KG1 (cell line): ENCODE measurements around the gene AIFM3.

Experiments used
- DNase-seq: peaks from one replicate; lab custom pipeline; 2025; lab: John Stamatoyannopoulos, UW

Gene AIFM3

DNA sequence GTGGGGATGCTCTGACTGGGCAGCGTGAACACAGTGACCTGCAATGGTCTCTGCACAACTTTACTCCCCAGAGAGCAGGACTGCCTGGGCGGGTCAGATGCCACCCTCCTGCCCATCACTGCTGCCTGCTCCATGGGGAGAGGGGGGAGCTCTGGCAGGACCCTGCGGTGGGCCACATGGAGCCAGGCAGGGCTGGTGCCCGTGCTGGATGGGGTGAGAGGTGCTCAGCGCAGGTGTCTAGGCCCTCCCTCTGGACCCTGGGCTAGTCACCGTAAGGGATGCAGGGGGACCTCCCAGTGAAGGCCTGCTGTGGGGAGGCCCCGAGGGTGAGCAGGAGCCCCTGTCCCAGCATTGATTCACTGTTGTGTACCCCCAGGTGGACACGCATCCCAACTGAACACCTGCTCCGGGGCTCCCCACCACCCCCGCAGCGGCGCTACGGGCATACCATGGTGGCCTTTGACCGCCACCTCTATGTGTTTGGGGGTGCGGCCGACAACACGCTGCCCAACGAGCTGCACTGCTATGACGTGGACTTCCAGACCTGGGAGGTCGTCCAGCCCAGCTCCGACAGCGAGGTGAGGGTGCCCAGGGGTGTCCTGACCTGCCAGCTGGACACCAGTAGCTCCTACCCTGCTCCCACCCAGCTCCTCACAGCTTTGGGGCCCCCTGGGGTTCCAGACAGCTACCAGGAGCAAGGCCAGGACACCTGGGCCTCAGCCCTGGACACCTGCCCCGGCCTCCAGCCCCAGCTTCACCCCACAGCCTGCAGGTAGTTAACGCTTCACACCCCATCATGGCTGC lies 24.4 kb downstream of the AIFM3 start:
- no peak for DNase-seq

DNA sequence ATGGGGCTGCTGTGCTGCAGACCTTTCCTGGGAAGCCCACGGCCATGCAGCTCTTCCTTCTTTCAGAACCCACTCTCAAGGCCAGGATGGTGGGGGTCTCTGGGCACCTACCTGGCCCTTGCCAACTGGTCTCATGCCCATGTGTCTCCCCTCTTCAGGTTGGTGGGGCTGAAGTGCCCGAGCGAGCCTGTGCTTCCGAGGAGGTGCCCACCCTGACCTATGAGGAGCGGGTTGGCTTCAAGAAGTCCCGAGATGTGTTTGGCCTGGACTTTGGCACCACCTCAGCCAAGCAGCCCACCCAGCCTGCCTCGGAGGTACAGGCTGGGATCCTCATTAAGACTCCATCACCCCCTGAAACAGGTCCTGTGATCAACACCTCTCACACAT lies 25.0 kb downstream of the AIFM3 start:
- no peak for DNase-seq

DNA sequence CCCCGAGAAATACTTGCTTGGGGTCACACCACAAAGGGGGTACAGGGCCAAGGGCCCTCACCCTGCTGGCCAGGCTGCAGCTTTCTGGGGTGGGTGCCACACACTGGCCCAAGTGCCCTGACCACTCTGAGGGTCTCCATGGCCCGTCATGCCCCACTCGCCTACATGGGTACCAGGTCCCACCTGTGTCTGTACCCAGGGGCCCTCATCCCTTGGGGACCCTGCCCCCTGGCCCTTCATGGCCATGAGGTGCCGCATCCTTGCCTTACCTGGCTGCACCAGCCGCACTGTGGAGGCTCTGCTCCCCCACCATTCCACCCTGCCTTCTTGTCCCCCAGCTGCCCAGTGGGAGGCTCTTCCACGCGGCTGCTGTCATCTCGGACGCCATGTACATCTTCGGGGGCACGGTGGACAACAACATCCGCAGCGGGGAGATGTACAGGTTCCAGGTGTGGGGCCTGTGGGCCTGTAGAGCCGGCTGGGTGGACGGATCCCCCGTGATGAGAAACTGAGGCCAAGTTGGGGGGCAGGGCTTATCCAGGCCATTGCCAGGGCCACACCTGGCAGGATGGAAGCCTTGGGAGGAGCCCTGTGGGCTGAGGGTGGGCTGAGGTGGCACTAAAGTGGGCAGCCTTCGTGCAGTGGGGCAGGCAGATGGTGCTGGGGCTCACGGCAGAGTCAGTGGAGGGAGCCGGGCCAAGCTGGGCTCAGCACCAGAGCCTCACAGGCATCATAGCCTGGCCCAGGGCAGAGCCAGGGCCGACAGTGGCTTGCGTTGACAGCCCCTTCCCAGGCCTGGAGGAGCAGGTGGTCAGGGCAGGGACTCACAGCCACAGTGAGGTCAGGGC lies 25.6 kb downstream of the AIFM3 start:
- no peak for DNase-seq

DNA sequence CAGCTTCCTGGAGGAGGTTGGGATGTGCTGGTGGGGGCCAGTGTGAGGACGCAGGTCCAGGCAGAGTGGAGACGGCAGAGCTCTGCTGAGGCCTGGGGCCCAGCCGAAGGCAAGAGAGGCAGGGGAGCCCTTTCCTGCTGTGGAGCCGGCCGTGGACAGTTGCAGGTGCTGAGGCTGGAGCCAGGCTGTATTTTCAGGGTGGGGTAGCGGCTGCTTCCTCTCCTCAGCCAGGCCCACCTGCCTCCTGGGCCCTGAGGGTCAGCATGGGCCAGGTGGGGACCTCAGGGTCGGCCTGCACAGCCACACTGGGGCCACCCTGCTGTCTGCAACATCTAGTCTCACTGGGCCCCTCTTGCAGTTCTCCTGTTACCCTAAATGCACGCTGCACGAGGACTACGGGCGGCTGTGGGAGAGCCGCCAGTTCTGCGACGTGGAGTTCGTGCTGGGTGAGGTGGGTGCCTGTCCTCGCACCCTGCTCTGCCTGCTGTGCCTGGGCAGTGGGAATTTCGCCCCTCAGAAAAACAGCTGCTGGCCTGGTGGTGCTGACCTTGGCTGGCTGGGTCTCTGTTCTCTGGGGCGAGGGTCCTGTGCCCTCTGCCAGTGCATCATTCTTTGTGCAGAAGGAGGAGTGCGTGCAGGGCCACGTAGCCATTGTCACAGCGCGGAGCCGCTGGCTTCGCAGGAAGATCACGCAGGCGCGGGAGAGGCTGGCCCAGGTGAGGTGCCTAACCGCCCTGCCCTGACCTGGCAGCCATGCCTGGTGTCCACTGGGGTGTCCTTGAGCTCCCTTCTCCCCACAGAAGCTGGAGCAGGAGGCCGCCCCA lies 26.5 kb downstream of the AIFM3 start:
- no peak for DNase-seq

DNA sequence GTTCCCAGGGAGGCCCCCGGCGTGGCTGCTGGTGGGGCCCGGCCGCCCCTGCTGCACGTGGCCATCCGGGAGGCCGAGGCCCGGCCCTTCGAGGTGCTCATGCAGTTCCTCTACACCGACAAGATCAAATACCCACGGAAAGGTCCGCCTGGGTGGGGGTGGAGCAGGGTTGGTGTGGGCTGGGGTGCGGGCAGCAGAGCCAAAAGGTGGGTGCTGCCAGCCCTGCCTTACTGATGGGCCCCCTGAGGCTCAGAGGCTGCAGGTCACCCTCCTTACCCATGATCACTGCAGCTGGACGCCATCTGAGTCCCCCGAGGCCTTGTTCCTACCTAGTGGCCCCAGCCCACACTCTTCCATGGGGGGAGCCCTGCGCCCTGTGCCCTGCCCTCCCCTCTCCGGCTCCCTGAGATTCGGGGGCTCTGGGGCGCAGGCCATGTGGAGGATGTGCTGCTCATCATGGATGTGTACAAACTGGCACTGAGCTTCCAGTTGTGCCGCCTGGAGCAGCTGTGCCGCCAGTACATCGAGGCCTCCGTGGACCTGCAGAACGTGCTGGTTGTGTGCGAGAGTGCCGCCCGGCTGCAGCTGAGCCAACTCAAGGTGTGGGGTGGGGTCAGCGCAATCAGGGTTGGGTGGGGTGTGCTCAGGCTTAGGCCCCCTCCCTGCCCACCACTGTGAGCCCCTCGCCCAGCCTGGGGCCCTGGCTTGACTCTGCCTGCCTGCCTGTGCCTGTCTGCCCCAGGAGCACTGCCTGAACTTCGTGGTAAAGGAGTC lies 27.3 kb downstream of the AIFM3 start:
- no peak for DNase-seq

DNA sequence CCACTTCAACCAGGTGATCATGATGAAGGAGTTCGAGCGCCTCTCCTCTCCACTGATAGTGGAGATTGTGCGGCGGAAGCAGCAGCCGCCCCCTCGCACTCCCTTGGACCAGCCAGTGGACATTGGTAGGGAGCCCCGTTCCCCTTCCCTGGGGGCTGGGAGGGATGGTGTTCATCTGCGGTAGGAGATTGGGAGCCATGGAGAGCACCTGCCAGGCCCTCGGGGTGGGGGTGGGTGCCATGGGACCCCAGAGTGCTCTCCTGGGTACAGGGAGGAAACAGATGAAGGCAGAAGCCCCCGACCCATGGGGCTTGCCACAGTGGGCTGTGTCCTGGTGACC lies 27.8 kb downstream of the AIFM3 start:
- no peak for DNase-seq

DNA sequence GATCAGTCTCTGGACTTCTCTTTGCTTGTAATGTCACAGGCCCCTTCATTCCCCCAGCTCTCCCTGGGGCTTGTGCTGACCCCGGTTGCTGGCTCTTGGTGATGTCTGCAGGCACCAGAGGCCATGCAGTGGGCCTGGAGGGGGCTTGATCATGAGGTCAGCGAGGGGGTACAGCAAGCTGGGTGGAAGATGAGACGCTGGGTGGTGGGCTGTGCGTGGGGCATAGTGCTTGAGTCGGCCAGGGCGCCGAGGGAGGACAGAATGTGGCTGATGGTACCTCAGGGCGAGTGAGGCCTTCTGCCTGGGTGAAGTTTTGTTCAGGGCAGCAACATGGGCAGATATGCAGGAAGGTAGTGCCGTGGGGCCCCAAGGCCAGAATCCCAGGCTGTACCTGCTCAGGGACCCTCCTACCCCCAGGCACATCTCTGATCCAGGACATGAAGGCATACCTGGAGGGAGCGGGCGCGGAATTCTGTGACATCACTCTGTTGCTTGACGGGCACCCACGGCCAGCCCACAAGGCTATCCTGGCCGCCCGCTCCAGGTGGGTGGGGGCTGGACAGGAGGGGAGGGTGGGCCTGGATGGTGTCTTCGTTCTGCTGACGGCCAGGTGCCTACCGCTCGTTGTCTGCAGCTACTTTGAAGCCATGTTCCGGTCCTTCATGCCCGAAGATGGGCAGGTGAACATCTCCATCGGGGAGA lies 28.4 kb downstream of the AIFM3 start:
- DNase-seq = no peak

DNA sequence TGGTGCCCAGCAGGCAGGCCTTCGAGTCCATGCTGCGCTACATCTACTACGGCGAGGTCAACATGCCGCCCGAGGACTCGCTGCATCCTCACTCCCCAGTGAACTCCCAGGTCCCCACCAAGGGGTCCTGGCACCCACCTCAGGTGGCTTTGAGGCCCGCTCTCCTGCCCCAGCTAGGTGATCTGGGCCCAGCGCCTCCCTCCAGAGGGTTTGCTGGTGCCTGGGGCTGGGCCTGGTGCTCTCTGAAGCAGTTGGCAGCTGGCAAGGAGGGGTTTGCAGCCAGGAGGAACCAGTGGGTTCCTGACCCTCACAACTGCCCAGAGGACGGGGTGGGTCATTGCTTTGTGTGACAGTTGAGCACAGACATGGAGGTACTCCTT lies 29.0 kb downstream of the AIFM3 start:
- DNase-seq = no peak

DNA sequence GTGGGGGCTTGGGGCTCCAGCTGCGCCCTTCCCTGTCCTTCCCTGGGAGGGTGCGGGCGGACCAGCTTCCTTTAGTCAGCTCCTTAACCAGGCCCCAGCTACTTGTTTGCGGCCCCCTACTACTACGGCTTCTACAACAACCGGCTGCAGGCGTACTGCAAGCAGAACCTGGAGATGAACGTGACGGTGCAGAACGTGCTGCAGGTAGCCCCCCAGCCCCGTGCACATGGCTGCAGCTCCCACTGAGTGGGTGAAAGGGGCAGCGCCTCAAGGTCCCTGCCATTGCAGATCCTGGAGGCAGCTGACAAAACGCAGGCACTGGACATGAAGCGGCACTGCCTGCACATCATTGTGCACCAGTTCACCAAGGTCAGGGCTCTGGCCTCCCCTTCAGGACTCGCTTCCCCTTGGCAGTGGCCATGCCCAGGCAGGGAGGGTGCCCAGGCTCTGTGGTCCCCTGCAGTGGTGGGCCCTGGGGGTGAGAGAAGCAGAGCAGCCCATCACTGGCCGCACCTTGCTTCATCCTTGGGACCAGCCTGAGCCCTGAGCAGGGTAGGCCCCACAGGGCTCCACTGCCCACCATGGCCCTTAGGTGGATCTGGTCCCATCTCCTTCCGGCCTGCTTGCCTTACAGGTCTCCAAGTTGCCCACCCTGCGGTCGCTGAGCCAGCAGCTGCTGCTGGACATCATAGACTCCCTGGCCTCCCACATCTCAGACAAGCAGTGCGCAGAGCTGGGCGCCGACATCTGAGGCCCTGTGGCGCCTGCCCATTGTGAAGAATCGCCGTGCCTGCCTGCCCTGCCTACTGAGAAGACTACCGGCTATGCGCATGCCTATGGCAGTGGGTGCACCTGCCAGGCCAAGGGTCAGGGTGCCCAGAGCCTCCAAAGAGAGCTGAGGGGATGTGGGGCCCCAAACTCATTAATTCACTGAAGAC lies 29.8 kb downstream of the AIFM3 start:
- no peak for DNase-seq

DNA sequence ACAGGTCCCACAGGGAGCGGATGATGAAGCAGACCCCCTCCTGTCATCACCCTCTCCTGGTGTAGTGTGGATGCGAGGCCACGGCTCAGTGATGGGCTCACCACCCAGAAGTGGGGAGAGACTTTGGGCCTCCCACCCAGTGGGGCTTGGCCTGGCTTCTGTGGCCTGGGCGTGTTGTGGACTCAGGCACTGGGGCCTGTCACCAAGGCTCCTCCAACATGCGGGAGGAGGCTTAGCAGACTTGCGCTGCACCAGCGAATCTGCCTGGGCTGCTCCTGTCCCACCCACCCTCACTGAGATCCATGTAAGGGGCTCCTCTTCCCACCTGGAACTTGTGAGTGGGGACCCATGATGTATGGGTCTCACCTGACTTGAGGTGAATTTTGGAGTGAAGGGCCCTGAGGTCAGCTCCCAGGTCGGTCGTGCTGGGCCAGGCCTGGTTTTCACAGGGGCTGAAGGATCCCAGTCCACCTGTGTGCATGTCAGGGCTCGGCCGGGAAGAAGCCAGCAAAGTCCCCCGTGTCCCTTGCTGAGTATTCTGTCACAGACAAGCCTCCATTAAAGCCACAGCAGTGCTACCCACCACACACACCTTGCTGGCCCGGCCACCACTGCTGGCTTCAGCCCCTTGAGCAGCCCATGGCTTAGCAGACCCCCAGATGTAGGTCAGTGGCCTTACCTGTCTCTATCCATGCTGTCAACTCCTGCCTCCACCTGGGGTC lies 30.6 kb downstream of the AIFM3 start:
- no peak for DNase-seq

DNA sequence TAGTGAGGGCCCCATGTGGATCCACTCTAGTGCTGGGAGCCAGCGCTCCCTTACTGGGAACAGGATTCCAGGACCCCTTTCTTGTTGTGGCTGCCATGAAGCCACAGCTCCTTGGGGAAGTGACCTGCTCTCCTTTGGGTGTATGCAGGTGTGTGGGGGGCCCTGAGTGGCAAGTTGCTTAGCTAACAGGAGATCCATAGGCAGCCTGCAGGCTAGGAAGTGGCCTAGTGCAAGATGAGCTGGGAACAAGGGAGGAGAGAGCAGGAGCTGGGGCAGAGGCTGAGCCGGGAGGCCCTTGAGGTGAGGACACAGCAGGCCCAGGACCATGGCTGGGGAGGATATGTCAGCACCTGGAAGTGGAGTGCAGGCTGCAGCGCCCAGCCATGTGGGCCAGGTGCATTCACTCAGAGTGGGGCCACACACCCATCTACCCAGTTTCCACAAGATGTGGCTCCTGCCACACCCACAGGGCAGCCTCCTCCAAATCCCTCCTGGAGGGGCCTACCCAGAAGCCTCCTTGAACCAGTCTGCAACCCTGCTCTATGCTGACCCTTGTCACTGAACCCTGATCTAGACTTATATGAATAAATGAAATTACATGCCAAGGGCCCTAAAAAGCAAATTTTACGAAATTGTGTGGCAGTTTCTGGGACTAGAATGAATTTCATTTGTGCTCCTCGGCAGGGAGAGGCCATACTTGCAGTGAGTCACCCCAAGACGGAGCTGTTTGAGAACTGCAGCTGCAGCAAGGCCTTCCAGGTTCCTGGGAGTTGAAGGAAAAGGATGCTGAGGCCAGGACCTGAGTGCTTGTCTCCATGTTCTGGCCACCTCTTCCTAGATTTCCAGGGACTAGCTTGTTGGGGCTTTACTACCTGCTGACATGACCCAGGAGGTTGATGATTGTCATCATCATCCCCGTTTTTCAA lies 31.6 kb downstream of the AIFM3 start:
- no peak for DNase-seq

DNA sequence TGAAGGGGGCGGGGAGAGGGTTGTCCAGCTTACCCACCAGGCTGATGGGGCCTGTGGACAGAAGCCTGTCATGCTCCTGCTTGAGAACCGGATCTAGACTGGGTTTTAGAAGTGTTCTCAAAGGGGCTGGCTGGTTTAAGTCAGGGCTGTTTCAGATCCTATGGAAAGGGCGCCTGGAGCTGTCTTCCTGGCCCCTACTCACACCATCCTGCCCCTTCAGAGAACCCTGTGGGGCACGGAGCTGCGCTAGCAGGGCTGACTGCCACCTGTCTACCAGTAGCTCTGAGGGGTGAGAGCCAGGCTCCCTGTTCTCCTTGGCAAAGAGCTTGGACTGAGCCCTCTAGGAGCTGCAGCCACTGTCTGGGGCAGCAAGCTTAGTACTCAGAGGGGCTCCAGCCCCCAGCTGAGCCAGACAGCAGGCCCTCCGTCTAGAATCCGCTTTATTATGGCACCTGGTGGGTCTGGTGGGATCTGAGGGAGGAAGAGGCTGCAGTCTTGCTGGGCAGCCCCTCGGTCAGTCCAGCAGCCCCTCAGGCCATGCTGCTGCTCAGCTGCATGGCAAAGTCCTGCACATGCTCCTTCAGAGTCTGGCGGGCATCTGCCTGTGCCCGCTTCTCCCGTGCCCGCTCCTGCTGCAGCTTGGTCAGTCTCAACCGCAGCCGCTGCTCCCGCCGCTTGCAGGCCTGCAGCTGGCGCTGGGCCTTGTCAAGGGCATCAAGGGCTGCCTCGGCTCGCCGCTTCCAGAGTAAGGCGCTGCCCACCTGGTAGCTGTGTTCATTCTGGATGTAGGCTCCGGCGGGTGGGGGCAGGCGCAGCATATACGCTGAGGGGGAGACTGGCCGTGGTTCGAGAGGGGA lies 32.5 kb downstream of the AIFM3 start:
- no peak for DNase-seq

DNA sequence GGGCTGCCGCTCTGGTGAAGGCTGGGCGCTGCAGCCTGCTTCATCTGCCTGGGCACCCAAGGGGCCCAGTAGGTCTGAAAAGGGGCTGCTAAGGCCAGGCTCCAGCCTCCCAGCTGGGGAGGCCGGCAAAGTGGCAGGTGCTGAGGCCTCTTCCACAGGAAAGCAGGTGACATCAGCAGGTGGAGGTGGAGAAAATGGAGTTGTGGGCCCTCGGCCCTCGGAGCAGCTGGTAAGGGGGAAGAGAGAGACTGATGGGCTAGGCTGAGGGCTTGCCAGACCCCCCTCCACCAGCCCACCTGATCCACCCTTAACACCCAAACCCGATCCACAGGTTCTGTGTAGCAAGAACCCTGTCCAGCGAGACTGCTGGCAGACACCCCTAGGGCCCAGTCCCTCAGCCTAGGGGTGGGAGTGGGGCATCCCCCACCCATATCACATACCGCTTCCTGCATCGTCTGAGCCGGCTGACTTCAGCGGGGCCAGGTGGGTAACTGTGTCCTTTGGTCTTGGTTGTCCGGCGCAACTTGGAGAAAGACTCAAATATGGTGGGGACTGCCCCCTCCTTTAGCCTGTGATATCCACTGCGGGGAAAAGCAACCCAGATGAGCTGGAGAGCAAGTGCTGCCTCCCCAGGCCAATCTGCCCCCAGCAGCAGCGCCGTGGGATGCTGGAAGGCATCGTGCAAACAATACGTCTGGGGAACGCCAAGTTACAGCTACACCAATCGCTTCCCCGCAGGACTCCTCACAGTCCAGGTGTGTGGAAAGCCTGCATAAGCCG lies 33.3 kb downstream of the AIFM3 start:
- no peak for DNase-seq

DNA sequence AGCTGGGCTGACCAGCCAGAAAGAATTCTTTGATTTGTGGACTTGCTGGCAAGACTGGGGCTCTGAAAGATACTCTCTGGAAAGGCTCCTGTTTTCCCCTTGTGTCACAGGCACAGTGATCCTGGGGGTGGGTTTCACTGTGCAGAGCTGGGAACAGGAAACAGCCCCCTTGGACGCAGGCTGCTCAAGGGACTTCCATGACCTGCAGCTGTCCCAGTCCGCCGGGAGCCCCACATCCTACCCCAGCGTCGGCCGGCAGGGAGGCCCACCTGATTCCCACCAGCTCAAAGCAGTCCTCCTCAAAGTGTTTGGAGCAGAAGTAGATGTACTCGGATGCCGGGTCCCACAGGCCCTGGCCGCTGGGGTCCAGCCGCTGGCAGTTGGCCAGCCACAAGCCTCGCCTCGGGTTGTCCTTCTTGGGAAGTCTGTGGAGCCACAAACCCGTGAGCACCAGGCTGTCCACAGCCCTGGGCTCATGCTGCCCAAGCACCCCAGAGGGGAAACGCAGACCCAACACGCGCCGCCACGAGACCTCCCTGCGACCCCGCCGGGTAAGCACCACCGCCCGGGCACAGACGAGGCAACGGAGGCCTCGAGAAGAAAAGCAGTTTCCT lies 34.0 kb downstream of the AIFM3 start:
- DNase-seq = no peak

DNA sequence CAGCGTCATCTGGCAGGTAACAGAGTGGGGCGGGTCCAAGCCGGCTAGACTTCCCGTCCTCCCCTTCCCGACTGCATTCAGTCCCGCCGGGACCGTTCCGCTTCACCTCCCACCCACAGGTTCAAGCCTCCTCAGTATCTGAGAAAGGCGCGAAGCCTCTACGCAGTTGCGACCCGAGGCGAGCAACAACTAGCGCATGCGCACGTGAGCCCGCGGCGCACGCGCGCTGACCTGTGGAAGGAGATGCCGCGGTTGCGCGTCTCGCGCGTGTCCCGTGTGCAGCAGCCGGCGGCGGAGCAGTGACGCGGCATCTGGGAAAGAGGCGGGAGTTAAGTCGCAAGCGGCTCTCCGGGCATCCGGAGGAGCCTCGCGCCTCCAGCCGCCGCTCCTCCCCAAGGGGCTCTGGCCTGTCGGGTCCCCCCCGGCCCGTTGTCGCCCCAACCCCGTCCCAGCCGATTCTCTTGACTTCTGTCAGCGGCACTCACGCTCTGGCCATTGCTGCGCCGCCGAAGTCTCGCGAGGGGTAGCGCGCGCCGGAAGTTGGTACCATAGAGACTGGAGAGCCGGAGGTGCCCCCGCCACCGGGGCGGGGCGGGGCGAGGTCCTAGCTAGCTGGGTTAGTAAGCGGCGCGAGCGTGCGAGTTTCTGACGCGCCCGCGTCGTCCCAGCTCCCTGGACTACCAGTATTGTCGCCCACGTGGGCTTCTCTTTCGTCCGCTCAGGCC lies 34.7 kb downstream of the AIFM3 start, which contains the start of gene THAP7:
Gene THAP7 (minus strand): TSS at position 518 of the 725 bp plus-strand sequence. CDS start 207 bp downstream, at position 311.
- DNase-seq = peak; percentile 92
